Caco-2 (cell line): Measurements from ENCODE around the gene C2orf15. TPM values are rescaled to one million over a fixed set of nuclear protein-coding genes. Genes with fewer than 3 reads are reported as not detected.

ENCODE experiments used
- BruUV-seq: library from RNA; stranded (reverse); fragments of 400-500 nt; replicated peaks from 2 replicates; lab custom pipeline; 2021; lab: Mats Ljungman, UMichigan
- CTCF ChIA-PET: fragments of 300-600 bp; sonication (Branson Sonifier 250); formaldehyde crosslinking; loops from one replicate; lab custom pipeline; 2022; ENCODE audit warnings: antibody characterized with exemption; lab: Charles Lee
- POLR2A ChIA-PET: fragments of 300-600 bp; sonication (Branson Sonifier 250); formaldehyde crosslinking; loops from one replicate; lab custom pipeline; 2022; ENCODE audit warnings: antibody characterized with exemption; lab: Charles Lee
- DNase-seq, 2 experiments: peaks; one replicate each; pipeline versions ENCODE4 v3.0.0 to v3.0.0-alpha.2; 2020 to 2022
- H3K27me3 ChIP-seq: replicated peaks from 2 replicates; pipeline ENCODE4 v1.6.0; 2011; ENCODE audit warnings: low read length; ENCODE audit not compliant: control insufficient read depth, insufficient read depth
- H3K36me3 ChIP-seq: 2 replicates; pipeline ENCODE4 v1.5.1; 2011; ENCODE audit warnings: low read length; ENCODE audit not compliant: control insufficient read depth, insufficient read depth
- H3K4me1 ChIP-seq: fragments of 250-450 bp; sonication (Bioruptor Pico); 2 replicates; pipeline ENCODE4 v1.5.1; 2020; ENCODE audit warnings: mild to moderate bottlenecking
- H3K4me3 ChIP-seq: 2 replicates; pipeline ENCODE4 v1.5.1; 2011; ENCODE audit warnings: low read depth, mild to moderate bottlenecking, control low read depth, low read length
- H3K9me3 ChIP-seq: fragments of 250-450 bp; sonication (Bioruptor Pico); 2 replicates; pipeline ENCODE4 v1.5.1; 2020; ENCODE audit warnings: mild to moderate bottlenecking, moderate library complexity
- H3K27ac Mint-ChIP-seq: one replicate; pipeline ENCODE4 v1.8.0; 2022; ENCODE audit warnings: mixed read lengths; ENCODE audit not compliant: unreplicated experiment
- H3K27me3 Mint-ChIP-seq: one replicate; pipeline ENCODE4 v1.8.0; 2022; ENCODE audit warnings: mixed read lengths; ENCODE audit not compliant: insufficient read depth, unreplicated experiment
- H3K36me3 Mint-ChIP-seq: one replicate; pipeline ENCODE4 v1.8.0; 2022; ENCODE audit warnings: mild to moderate bottlenecking, mixed read lengths; ENCODE audit not compliant: insufficient read depth, unreplicated experiment
- H3K4me1 Mint-ChIP-seq: one replicate; pipeline ENCODE4 v1.8.0; 2022; ENCODE audit warnings: low read depth, mixed read lengths; ENCODE audit not compliant: unreplicated experiment
- H3K4me3 Mint-ChIP-seq: one replicate; pipeline ENCODE4 v1.8.0; 2022; ENCODE audit warnings: mild to moderate bottlenecking, moderate library complexity, mixed read lengths; ENCODE audit not compliant: unreplicated experiment
- H3K9me3 Mint-ChIP-seq: one replicate; pipeline ENCODE4 v1.8.0; 2022; ENCODE audit warnings: mixed read lengths; ENCODE audit not compliant: unreplicated experiment
- CTCF ChIP-seq, 2 experiments: fragments of 200-600 bp in 1 of 2; IDR thresholded peaks; 1 replicate in 1 of 2; 2 replicates in 1 of 2; pipeline versions ENCODE4 v1.5.1 to v1.8.0; 2011 to 2022; ENCODE audit warnings: antibody characterized with exemption in 1 of 2, control low read depth in 1 of 2, inconsistent platforms in 1 of 2, low read depth in 1 of 2, low read length in 1 of 2, mild to moderate bottlenecking in 1 of 2, moderate library complexity in 1 of 2; ENCODE audit not compliant: insufficient read depth in 1 of 2, severe bottlenecking in 1 of 2, unreplicated experiment in 1 of 2
- intact Hi-C: fragments of 100-400 bp; cut with micrococcal nuclease; formaldehyde crosslinking; loops from one replicate; pipeline ENCODE4 v1.10.0; 2022; ENCODE audit not compliant: unreplicated experiment
- total RNA-seq: library from RNA; stranded (reverse); gene quantifications from 2 replicates; pipeline ENCODE4 v1.2.3, GENCODE V29; 2022

Gene C2orf15
- total RNA-seq, 1 experiment from 2014 or later = 11.3 TPM

- H3K36me3 Mint-ChIP-seq = peaks cover 12% of the 10 kb centered on the region
- CTCF ChIA-PET = interaction anchor here (0.6 kb wide), 1 partner anchor 972 kb away, joined by 5 read pairs; no protein-coding TSS in a partner anchor
Observed at GRCh38 chr2:99159594-99159993, 18.1 kb downstream of the C2orf15 start.

GRCh38 chr2:99166218-99166617 is 24.7 kb downstream of the C2orf15 start:
- intact Hi-C loops = no loop called here
- no peak overlapping the region for H3K4me3 ChIP-seq

More at GRCh38 chr2:99159594-99159993, 18.1 kb downstream of the C2orf15 start:
- H3K4me1 ChIP-seq = no peaks in the 10 kb centered on the region; the same call in 1 of the 2 replicates
- H3K4me3 ChIP-seq = no peak overlapping the region
- no TSS peak for BruUV-seq
- H3K4me1 Mint-ChIP-seq = peaks cover 7% of the 10 kb centered on the region
- TF ChIP-seq CTCF (IDR thresholded peaks at IDR 0.05; ENCODE audit: insufficient read depth in 1 of 2, low read depth in 1 of 2, low read length in 1 of 2, severe bottlenecking in 1 of 2, unreplicated experiment in 1 of 2) = no peak
- H3K9me3 ChIP-seq = no peaks in the 10 kb centered on the region
- no peaks in the 10 kb centered on the region for H3K27me3 ChIP-seq
- no peaks in the 10 kb centered on the region for H3K27me3 Mint-ChIP-seq
- intact Hi-C loops = no loop called here
- POLR2A ChIA-PET = no interaction called here
- H3K36me3 ChIP-seq = no peaks in the 10 kb centered on the region
- H3K9me3 Mint-ChIP-seq = no peaks in the 10 kb centered on the region
- no peak overlapping the region for H3K27ac Mint-ChIP-seq
- DNase-seq = no peak
- no peak overlapping the region for H3K4me3 Mint-ChIP-seq

GRCh38 chr2:99169534-99169933 is 28.0 kb downstream of the C2orf15 start:
- H3K4me3 Mint-ChIP-seq = no peak overlapping the region
- no peaks in the 10 kb centered on the region for H3K27me3 ChIP-seq
- no peaks in the 10 kb centered on the region for H3K9me3 ChIP-seq
- no peak for DNase-seq
- no peaks in the 10 kb centered on the region for H3K4me1 Mint-ChIP-seq
- CTCF ChIA-PET = no interaction called here
- H3K27me3 Mint-ChIP-seq = no peaks in the 10 kb centered on the region
- peaks cover 48% of the 10 kb centered on the region for H3K36me3 Mint-ChIP-seq
- POLR2A ChIA-PET = interaction anchor here (1.1 kb wide), 1 partner anchor 9 kb away, joined by 3 read pairs; no protein-coding TSS in a partner anchor
- H3K27ac Mint-ChIP-seq = no peak overlapping the region
- BruUV-seq = no TSS peak
- H3K4me3 ChIP-seq = no peak overlapping the region
- intact Hi-C loops = no loop called here
- no peaks in the 10 kb centered on the region for H3K9me3 Mint-ChIP-seq
- H3K4me1 ChIP-seq = no peaks in the 10 kb centered on the region
- TF ChIP-seq CTCF (IDR thresholded peaks at IDR 0.05; ENCODE audit: insufficient read depth in 1 of 2, low read depth in 1 of 2, low read length in 1 of 2, severe bottlenecking in 1 of 2, unreplicated experiment in 1 of 2) = no peak
- H3K36me3 ChIP-seq = peaks cover 1% of the 10 kb centered on the region; the same call in 1 of the 2 replicates

More at GRCh38 chr2:99166218-99166617, 24.7 kb downstream of the C2orf15 start:
- Histone ChIP-seq H3K27me3 (no peaks in the 10 kb centered on the region), H3K9me3 (no peaks in the 10 kb centered on the region), H3K4me1 (no peaks in the 10 kb centered on the region), H3K36me3 (no peaks in the 10 kb centered on the region; the same call in 1 of the 2 replicates)
- Mint-ChIP-seq H3K4me1 (no peaks in the 10 kb centered on the region), H3K27me3 (no peaks in the 10 kb centered on the region), H3K27ac (no peak overlapping the region), H3K9me3 (no peaks in the 10 kb centered on the region), H3K36me3 (peaks cover 43% of the 10 kb centered on the region), H3K4me3 (no peak overlapping the region)
- DNase-seq = no peak
- no peak for TF ChIP-seq CTCF (IDR thresholded peaks at IDR 0.05; ENCODE audit: insufficient read depth in 1 of 2, low read depth in 1 of 2, low read length in 1 of 2, severe bottlenecking in 1 of 2, unreplicated experiment in 1 of 2)
- CTCF ChIA-PET = no interaction called here
- POLR2A ChIA-PET = no interaction called here
- BruUV-seq = no TSS peak
